GM12873 (cell line): Measurements from ENCODE around the gene PGGHG.

Source experiments
- CTCF ChIP-seq: IDR thresholded peaks from 2 replicates; pipeline ENCODE4 v1.5.1; 2012; ENCODE audit warnings: low read depth, mild to moderate bottlenecking, moderate library complexity, low read length, control low read depth; ENCODE audit not compliant: insufficient read depth; ENCODE audit errors: missing control alignments

Gene PGGHG

GRCh38 chr11:270451-271318 lies 18.2 kb upstream of the PGGHG start:
- TF ChIP-seq CTCF = no peak

GRCh38 chr11:271319-271715 lies 17.6 kb upstream of the PGGHG start:
- no peak for TF ChIP-seq CTCF

- TF ChIP-seq CTCF = no peak
Measured at GRCh38 chr11:272195-272930, 16.6 kb upstream of the PGGHG start.

GRCh38 chr11:272931-273198 lies 16.1 kb upstream of the PGGHG start:
- TF ChIP-seq CTCF = no peak

GRCh38 chr11:276219-276618 lies 12.7 kb upstream of the PGGHG start:
- TF ChIP-seq CTCF = no peak

- no peak for TF ChIP-seq CTCF
Measured at GRCh38 chr11:278001-278951, 10.7 kb upstream of the PGGHG start, which contains the start of gene NLRP6. Gene NLRP6, plus strand, starts transcription at chr11:278407. Its CDS starts 163 bp downstream, at chr11:278570.
